HG02610 (cell line): ENCODE data around the gene STXBP4.

Source experiments
- ATAC-seq: cut with Tn5 transposase; IDR thresholded peaks from one replicate; pipeline ENCODE4 v1.9.1; 2021; ENCODE audit warnings: mild to moderate bottlenecking, moderate library complexity; ENCODE audit not compliant: unreplicated experiment

Gene STXBP4, protein sequence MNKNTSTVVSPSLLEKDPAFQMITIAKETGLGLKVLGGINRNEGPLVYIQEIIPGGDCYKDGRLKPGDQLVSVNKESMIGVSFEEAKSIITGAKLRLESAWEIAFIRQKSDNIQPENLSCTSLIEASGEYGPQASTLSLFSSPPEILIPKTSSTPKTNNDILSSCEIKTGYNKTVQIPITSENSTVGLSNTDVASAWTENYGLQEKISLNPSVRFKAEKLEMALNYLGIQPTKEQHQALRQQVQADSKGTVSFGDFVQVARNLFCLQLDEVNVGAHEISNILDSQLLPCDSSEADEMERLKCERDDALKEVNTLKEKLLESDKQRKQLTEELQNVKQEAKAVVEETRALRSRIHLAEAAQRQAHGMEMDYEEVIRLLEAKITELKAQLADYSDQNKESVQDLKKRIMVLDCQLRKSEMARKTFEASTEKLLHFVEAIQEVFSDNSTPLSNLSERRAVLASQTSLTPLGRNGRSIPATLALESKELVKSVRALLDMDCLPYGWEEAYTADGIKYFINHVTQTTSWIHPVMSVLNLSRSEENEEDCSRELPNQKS

DNA sequence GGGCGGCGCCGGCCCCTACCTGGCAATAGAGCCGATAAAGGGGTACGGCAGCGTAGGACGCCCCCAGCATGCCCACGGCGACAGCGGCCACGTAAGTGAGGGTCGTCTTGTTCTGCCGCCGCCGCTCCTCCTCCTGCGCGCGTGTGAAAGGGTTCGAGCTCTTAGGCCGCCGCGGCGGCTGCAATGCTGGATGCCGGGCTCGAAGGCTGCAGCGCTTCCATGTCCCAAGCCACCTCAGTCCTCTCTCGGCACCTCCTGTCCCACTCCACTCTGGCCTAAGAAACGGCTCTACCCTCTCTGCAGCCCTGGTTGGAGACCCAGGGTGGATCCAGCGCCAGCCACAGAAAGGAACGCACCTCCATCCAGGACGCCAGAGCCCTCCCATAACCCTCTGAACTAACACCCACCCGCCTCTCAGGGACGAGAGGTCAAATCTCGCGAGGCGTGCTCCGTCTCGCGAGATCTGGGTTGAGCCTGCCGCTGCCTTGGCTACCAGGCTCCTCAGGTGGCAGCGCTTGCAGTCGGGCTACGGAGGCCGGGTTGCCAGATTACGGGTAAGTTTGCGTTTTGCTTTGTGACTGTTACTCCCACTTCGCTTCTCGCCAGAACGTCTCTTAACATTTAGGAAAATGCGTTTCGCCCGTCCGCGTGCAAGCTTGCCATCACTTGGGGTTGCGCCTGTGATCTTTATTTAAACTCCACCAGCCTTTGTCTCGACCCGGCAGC, at the start of gene STXBP4, which contains the start of gene COX11:
Gene STXBP4 (plus strand): TSS at position 504 of the 726 bp plus-strand sequence. CDS start 17,455 bp downstream, outside the sequence.
Gene COX11 (minus strand): TSS at position 393 of the 726 bp plus-strand sequence. CDS start 8 bp downstream, at position 385.
- ATAC-seq, result peak; percentile 94

DNA sequence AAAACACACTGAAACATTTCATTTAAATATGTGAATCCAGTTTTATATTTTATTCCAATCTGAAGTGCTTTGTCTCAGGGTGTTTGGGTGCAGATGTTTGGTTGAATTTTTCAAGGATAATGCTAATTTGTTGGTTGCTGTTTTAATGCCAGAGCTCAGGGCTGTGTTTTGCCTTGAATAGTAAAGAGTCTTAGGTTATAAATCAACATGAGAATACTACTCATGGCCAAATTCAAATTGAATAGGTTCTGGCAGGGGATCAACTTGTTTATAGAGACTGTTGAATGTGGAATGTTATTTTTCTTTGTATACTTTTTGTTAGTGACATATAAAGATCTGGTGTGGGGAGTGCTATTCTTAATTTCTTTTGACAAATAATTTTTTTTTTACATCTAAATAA, 49.1 kb upstream of the STXBP4 start:
- ATAC-seq, result no peak

GRCh38 chr17:54920819-54921218, 47.7 kb upstream of the STXBP4 start:
- ATAC-seq, result peak; percentile 40

GRCh38 chr17:54924405-54924804, 44.2 kb upstream of the STXBP4 start:
- no peak for ATAC-seq

DNA sequence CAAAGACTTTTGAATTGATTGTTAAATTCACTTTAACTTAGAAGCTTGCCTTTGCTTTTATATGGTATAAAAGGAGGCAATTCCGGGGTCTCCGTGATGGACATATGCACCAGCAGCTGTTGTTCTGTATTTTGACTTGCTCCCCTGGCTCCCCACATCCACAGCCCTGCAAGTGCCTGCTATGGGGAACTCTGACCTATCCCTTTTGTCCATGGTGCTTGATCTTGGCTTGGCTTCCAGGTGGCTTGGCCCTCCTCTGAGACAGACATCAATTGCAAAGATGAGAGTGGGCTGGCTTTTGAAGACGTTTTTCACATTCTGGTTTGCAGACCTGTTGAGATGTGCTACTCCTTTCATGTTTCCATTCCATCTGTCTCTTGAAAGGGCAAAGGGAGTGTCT, 41.0 kb upstream of the STXBP4 start:
- ATAC-seq, result no peak

GRCh38 chr17:54932711-54933110, 35.9 kb upstream of the STXBP4 start:
- ATAC-seq, result no peak

- ATAC-seq, result no peak
Observed at GRCh38 chr17:54933921-54934320, 34.6 kb upstream of the STXBP4 start.

DNA sequence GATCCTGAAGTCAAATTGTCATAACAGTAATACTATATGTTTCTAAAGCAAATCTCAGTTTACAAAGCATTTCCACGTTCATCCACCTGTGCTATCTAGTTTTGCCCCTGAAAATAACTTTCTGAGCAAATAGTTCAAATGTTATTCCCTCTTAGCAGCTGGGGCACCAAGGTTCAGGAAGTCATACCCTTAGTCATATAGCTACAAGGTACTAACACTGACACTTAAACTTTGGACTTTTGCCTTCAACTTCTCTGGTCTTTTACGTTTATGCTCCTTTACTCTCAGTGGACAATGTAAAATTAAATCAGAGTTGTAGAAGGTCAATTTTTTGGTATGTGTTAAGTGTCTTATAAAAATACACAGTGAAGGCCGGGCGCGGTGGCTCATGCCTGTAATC, 33.1 kb upstream of the STXBP4 start:
- ATAC-seq, result no peak

DNA sequence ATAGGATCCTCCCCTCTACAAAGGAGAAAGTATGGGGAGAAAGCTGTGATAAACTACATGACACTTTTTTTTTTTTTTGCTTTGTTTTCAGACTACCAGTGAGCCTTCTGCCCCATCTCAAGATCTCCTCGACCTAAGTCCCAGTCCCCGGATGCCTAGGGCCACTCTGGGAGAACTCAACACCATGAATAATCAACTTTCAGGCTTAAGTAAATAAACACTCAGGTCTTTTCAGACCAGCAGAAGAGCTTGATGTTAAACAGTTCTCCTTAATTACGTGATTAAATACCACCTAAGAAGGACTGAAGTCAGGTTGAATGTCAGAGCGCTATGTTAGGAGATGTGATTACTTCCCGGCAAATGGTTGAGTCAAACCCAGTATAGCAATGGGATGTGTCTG, 31.5 kb upstream of the STXBP4 start:
- ATAC-seq, result no peak

GRCh38 chr17:54937426-54937825, 31.1 kb upstream of the STXBP4 start:
- no peak for ATAC-seq

GRCh38 chr17:54941285-54941684, 27.3 kb upstream of the STXBP4 start:
- ATAC-seq, result no peak

- no peak for ATAC-seq
Observed at GRCh38 chr17:54944796-54945195, 23.8 kb upstream of the STXBP4 start.

GRCh38 chr17:54945231-54945630, 23.3 kb upstream of the STXBP4 start:
- ATAC-seq, result no peak

- ATAC-seq, result no peak
Observed at GRCh38 chr17:54945671-54946070, 22.9 kb upstream of the STXBP4 start.

- ATAC-seq, result no peak
Observed at GRCh38 chr17:54947396-54947795, 21.2 kb upstream of the STXBP4 start.

- ATAC-seq, result peak; percentile 88
Observed at GRCh38 chr17:54948380-54948779, 20.2 kb upstream of the STXBP4 start.

- ATAC-seq, result no peak
Observed at GRCh38 chr17:54950116-54950515, 18.4 kb upstream of the STXBP4 start.

GRCh38 chr17:54951286-54951685, 17.3 kb upstream of the STXBP4 start:
- no peak for ATAC-seq

DNA sequence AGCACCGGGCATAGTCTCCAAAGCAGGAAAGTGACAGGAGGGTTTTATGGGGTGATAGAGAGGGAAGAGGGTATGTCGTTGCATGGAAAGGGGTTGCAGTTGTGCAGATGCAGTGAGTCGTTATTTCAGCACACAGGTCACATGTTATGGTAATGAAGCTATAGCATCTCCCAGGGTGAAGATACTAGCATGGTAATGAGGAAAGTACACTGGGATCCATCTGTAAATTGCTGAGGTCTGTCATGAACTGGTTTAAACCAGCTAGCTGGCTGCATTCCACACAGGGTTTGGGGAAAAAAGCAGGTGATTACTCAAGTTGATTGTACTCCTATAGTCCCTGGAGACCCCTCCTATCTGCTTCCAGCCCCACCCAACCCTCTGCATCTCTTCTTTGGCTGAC, 11.8 kb upstream of the STXBP4 start:
- no peak for ATAC-seq

GRCh38 chr17:54967621-54968261, 824 bp upstream of the STXBP4 start:
- peak; percentile 16 for ATAC-seq

GRCh38 chr17:54968988-54969332, 395 bp downstream of the STXBP4 start:
- peak; percentile 25 for ATAC-seq
